IMR-90 (cell line): ENCODE data around the gene SETD9. TPM values are rescaled to one million over a fixed set of nuclear protein-coding genes. Genes with fewer than 3 reads are reported as not detected.

ENCODE experiments used
- ATAC-seq: fragments of 200-7000 bp; cut with Tn5 transposase; 2 replicates; pipeline ENCODE4 v1.9.1; 2020; ENCODE audit warnings: low read depth, mild to moderate bottlenecking, moderate library complexity
- BruUV-seq: library from RNA; stranded (reverse); fragments of 400-500 nt; replicated peaks from 2 replicates; lab custom pipeline; 2021; lab: Mats Ljungman, UMichigan
- CTCF ChIA-PET: fragments of 300-600 bp; formaldehyde crosslinking; extraction: SDS; loops from one replicate; lab custom pipeline; 2021; ENCODE audit warnings: antibody characterized with exemption; lab: Yijun Ruan, JAX
- POLR2A ChIA-PET: fragments of 300-600 bp; sonication (Branson Sonifier 250); formaldehyde crosslinking; loops from one replicate; lab custom pipeline; 2022; ENCODE audit warnings: antibody characterized with exemption; ENCODE audit not compliant: unreplicated experiment; lab: Charles Lee
- DNase-seq: peaks from one replicate; pipeline ENCODE4 v3.0.0; 2013
- H2AFZ ChIP-seq: replicated peaks from 2 replicates; pipeline ENCODE3; 2013; ENCODE audit warnings: low read length, mild to moderate bottlenecking; ENCODE audit not compliant: poor library complexity
- H2AK5ac ChIP-seq: 2 replicates; pipeline ENCODE4 v1.6.1; 2013; ENCODE audit warnings: low read depth, low read length, inconsistent platforms
- H2AK9ac ChIP-seq: replicated peaks from 2 replicates; pipeline ENCODE3; 2013; ENCODE audit warnings: mild to moderate bottlenecking, low read depth, low read length, moderate library complexity; ENCODE audit not compliant: poor library complexity
- H2BK120ac ChIP-seq: 2 replicates; pipeline ENCODE4 v1.6.1; 2013; ENCODE audit warnings: low read depth, low read length, inconsistent platforms
- H2BK15ac ChIP-seq: 3 replicates; pipeline ENCODE4 v1.6.1; 2013; ENCODE audit warnings: low read depth, low read length, inconsistent platforms
- H2BK20ac ChIP-seq: 2 replicates; pipeline ENCODE4 v1.6.1; 2013; ENCODE audit warnings: low read depth, mild to moderate bottlenecking, inconsistent platforms, low read length, moderate library complexity
- H2BK5ac ChIP-seq: 2 replicates; pipeline ENCODE4 v1.6.1; 2013; ENCODE audit warnings: mild to moderate bottlenecking, low read depth, low read length, inconsistent platforms; ENCODE audit not compliant: poor library complexity, severe bottlenecking
- H3K14ac ChIP-seq: replicated peaks from 2 replicates; pipeline ENCODE4 v1.6.1; 2013; ENCODE audit warnings: low read depth, low read length, inconsistent platforms
- H3K18ac ChIP-seq: 2 replicates; pipeline ENCODE4 v1.6.1; 2013; ENCODE audit warnings: low read depth, low read length, control low read depth
- H3K23ac ChIP-seq: 2 replicates; pipeline ENCODE4 v1.6.1; 2013; ENCODE audit warnings: low read depth, low read length, inconsistent platforms
- H3K27ac ChIP-seq: 2 replicates; pipeline ENCODE4 v1.5.1; 2013; ENCODE audit warnings: mild to moderate bottlenecking, control low read depth, low read length; ENCODE audit not compliant: insufficient read depth
- H3K27me3 ChIP-seq: 2 replicates; pipeline ENCODE4 v1.6.1; 2013; ENCODE audit warnings: low read length; ENCODE audit not compliant: control insufficient read depth, insufficient read depth
- H3K36me3 ChIP-seq: 2 replicates; pipeline ENCODE4 v1.6.1; 2013; ENCODE audit warnings: low read length, mixed read lengths; ENCODE audit not compliant: control insufficient read depth, insufficient read depth
- H3K4ac ChIP-seq: 2 replicates; pipeline ENCODE4 v1.6.1; 2013; ENCODE audit warnings: low read depth, low read length, inconsistent platforms
- H3K4me1 ChIP-seq: 2 replicates; pipeline ENCODE4 v1.6.1; 2013; ENCODE audit warnings: low read length, mixed read lengths; ENCODE audit not compliant: control insufficient read depth, insufficient read depth
- H3K4me2 ChIP-seq: 2 replicates; pipeline ENCODE4 v1.6.1; 2013; ENCODE audit warnings: low read depth, mild to moderate bottlenecking, control low read depth, low read length, moderate library complexity
- H3K4me3 ChIP-seq: 2 replicates; pipeline ENCODE4 v1.5.1; 2013; ENCODE audit warnings: low read depth, mild to moderate bottlenecking, control low read depth, low read length, moderate library complexity; ENCODE audit not compliant: insufficient read depth
- H3K56ac ChIP-seq: 2 replicates; pipeline ENCODE4 v1.6.1; 2013; ENCODE audit warnings: low read length, inconsistent platforms; ENCODE audit not compliant: insufficient read depth; ENCODE audit errors: extremely low read depth
- H3K79me1 ChIP-seq, 2 experiments: 2 replicates each; pipeline ENCODE4 v1.6.1; 2013; ENCODE audit warnings: low read length in 2 of 2, inconsistent platforms in 1 of 2, low read depth in 1 of 2
- H3K9ac ChIP-seq: 2 replicates; pipeline ENCODE4 v1.6.1; 2013; ENCODE audit warnings: low read depth, low read length, control low read depth
- H3K9me1 ChIP-seq: 2 replicates; pipeline ENCODE4 v1.6.1; 2013; ENCODE audit warnings: low read length, inconsistent platforms; ENCODE audit not compliant: insufficient read depth
- H3K9me3 ChIP-seq: 2 replicates; pipeline ENCODE4 v1.6.1; 2013; ENCODE audit warnings: low read length; ENCODE audit not compliant: control insufficient read depth, insufficient read depth
- H4K20me1 ChIP-seq: 2 replicates; pipeline ENCODE4 v1.6.1; 2013; ENCODE audit warnings: low read length, inconsistent platforms; ENCODE audit not compliant: insufficient read depth
- H4K5ac ChIP-seq: 2 replicates; pipeline ENCODE4 v1.6.1; 2013; ENCODE audit warnings: mild to moderate bottlenecking, low read depth, low read length, control low read depth
- H4K8ac ChIP-seq, 2 experiments: 2 replicates each; pipeline ENCODE4 v1.6.1; 2013; ENCODE audit warnings: low read depth in 2 of 2, low read length in 2 of 2, control low read depth in 1 of 2, inconsistent platforms in 1 of 2
- H4K91ac ChIP-seq: 2 replicates; pipeline ENCODE4 v1.6.1; 2013; ENCODE audit warnings: low read depth, low read length, inconsistent platforms; ENCODE audit not compliant: insufficient read depth
- RAD21 ChIP-seq: IDR thresholded peaks from 2 replicates; pipeline ENCODE4 v1.6.1; 2012; ENCODE audit warnings: low read length, improper control_type of control experiment
- RCOR1 ChIP-seq: IDR thresholded peaks from 2 replicates; pipeline ENCODE4 v1.6.1; 2012; ENCODE audit warnings: mild to moderate bottlenecking, low read length, improper control_type of control experiment; ENCODE audit not compliant: insufficient replicate concordance
- WGBS, 2 experiments: methylation state at CpG; one replicate each; pipeline versions ENCODE4 v1.1.5 to v1.1.7; 2013; ENCODE audit warnings: missing lambda C conversion rate in 2 of 2; ENCODE audit not compliant: insufficient read length in 1 of 2; ENCODE audit errors: extremely low coverage in 2 of 2; 5-methylcytosine and 5-hydroxymethylcytosine counted together
- dilution Hi-C: fragments of 300-500 bp; cut with HindIII; formaldehyde crosslinking; loops from one replicate; pipeline ENCODE4 v1.14.3; 2018; ENCODE audit warnings: low sequenced_read_pairs; ENCODE audit not compliant: unreplicated experiment
- in situ Hi-C: fragments of 300-500 bp; cut with MboI; formaldehyde crosslinking; loops from 3 replicates; pipeline ENCODE4 v1.14.3; 2019; ENCODE audit warnings: low sequenced_read_pairs, inconsistent platforms, mixed read lengths
- intact Hi-C: fragments of 100-400 bp; cut with micrococcal nuclease; formaldehyde crosslinking; loops from 2 replicates; pipeline ENCODE4 v1.10.0; 2022
- polyA plus RNA-seq, 3 experiments: library from polyadenylated mRNA; depleted of rRNA; stranded (reverse); fragments of >200 nt; gene quantifications; 2 replicates each; pipeline ENCODE4 v1.2.3, GENCODE V29; 2012; ENCODE audit warnings: low replicate concordance in 1 of 3
- total RNA-seq: library from RNA; depleted of rRNA; stranded (reverse); fragments of >200 nt; gene quantifications from 2 replicates; pipeline ENCODE4 v1.2.3, GENCODE V29; 2012

The SETD9 gene
- total and polyA plus RNA-seq, 2 of the 4 experiments (the other 2 are of a cell fraction) = 3.9 to 8.1 TPM

GRCh38 chr5:56898213-56898612 is 11.2 kb upstream of the SETD9 start:
- H4K20me1 ChIP-seq = no peaks in the 10 kb centered on the region
- no peaks in the 10 kb centered on the region; the same call in 1 of the 2 replicates for H3K4me1 ChIP-seq
- ATAC-seq = no peak

More at GRCh38 chr5:56898213-56898612, 11.2 kb upstream of the SETD9 start:
- no peak overlapping the region for H4K5ac ChIP-seq
- no peaks in the 10 kb centered on the region for H3K9me3 ChIP-seq
- H3K23ac ChIP-seq = no peak overlapping the region
- intact Hi-C loops (no loop called here), in situ Hi-C loops (loop anchor here (10.0 kb wide), 1 partner anchor 327 kb away; no protein-coding TSS in a partner anchor), dilution Hi-C loops (no loop called here)
- H3K27ac ChIP-seq = no peak overlapping the region
- no peak overlapping the region for H3K56ac ChIP-seq
- no peak overlapping the region for H3K4me3 ChIP-seq
- no peak overlapping the region for H2BK120ac ChIP-seq
- peaks cover 5% of the 10 kb centered on the region for H3K36me3 ChIP-seq
- WGBS, 2 experiments = no CpG with 5 or more reads among the region's 4 CpGs
- H3K9ac ChIP-seq = no peak overlapping the region
- H2BK5ac ChIP-seq = no peak overlapping the region
- no peak overlapping the region for H3K18ac ChIP-seq
- ChIA-PET POLR2A (no interaction called here), CTCF (no interaction called here)
- H4K8ac ChIP-seq = no peak overlapping the region
- no peak overlapping the region for H3K4ac ChIP-seq
- H3K14ac ChIP-seq = no peak overlapping the region
- peaks cover 0 to 6% of the 10 kb centered on the region in 2 experiments; a peak in 3 of 4 replicates for H3K79me1 ChIP-seq
- no peak for DNase-seq
- no peak overlapping the region for H2AK5ac ChIP-seq
- no peak overlapping the region for H3K4me2 ChIP-seq
- no peak overlapping the region for H2AFZ ChIP-seq
- H3K9me1 ChIP-seq = no peaks in the 10 kb centered on the region
- H4K91ac ChIP-seq = no peak overlapping the region
- BruUV-seq = no TSS peak
- no peaks in the 10 kb centered on the region; the same call in 1 of the 2 replicates for H3K27me3 ChIP-seq
- no peak overlapping the region for H2BK15ac ChIP-seq
- no peak overlapping the region for H2AK9ac ChIP-seq
- TF ChIP-seq RCOR1 (no peak), RAD21 (no peak)
- no peak overlapping the region for H2BK20ac ChIP-seq
